H1 (cell line): Measurements from ENCODE around the gene JMJD1C. TPM values are rescaled to one million over a fixed set of nuclear protein-coding genes. Genes with fewer than 3 reads are reported as not detected.

Experiments
- CTCF ChIA-PET: fragments of 300-600 bp; sonication (Branson Sonifier 250); formaldehyde crosslinking; loops from one replicate; lab custom pipeline; 2021; ENCODE audit not compliant: partially characterized antibody; lab: Charles Lee
- POLR2A ChIA-PET: fragments of 300-600 bp; sonication (Branson Sonifier 250); formaldehyde crosslinking; loops from one replicate; lab custom pipeline; 2021; ENCODE audit warnings: inconsistent platforms; ENCODE audit not compliant: partially characterized antibody; lab: Charles Lee
- DNase-seq, 2 experiments: peaks; one replicate each; pipeline versions ENCODE4 v3.0.0 to v3.0.0-alpha.2; 2010 to 2022; ENCODE audit warnings: low spot score in 2 of 2, low read depth in 1 of 2, mixed read lengths in 1 of 2
- FAIRE-seq: peaks from 2 replicates; lab custom pipeline; 2011; peaks lifted over from hg19 to GRCh38; lab: Jason Lieb, UNC
- H2AFZ ChIP-seq: 2 replicates; pipeline ENCODE4 v1.8.1; 2012; ENCODE audit warnings: low read length, inconsistent platforms
- H2AK5ac ChIP-seq: 2 replicates; pipeline ENCODE4 v1.6.1; 2013; ENCODE audit warnings: low read depth, low read length
- H2BK120ac ChIP-seq: replicated peaks from 2 replicates; pipeline ENCODE3; 2013; ENCODE audit warnings: low read depth, low read length, inconsistent platforms
- H2BK12ac ChIP-seq: 2 replicates; pipeline ENCODE4 v1.6.1; 2013; ENCODE audit warnings: low read depth, low read length
- H2BK15ac ChIP-seq: 2 replicates; pipeline ENCODE4 v1.6.1; 2013; ENCODE audit warnings: low read length
- H2BK20ac ChIP-seq: 2 replicates; pipeline ENCODE4 v1.6.1; 2013; ENCODE audit warnings: low read length
- H2BK5ac ChIP-seq: 2 replicates; pipeline ENCODE4 v1.6.1; 2013; ENCODE audit warnings: low read depth, low read length
- H3K14ac ChIP-seq: 2 replicates; pipeline ENCODE4 v1.6.1; 2013; ENCODE audit warnings: inconsistent platforms; ENCODE audit not compliant: insufficient read length
- H3K18ac ChIP-seq: 2 replicates; pipeline ENCODE4 v1.6.1; 2013; ENCODE audit warnings: low read length; ENCODE audit errors: extremely low read depth
- H3K23ac ChIP-seq: 2 replicates; pipeline ENCODE4 v1.6.1; 2013; ENCODE audit warnings: inconsistent platforms; ENCODE audit not compliant: insufficient read length
- H3K23me2 ChIP-seq: 2 replicates; pipeline ENCODE4 v1.6.1; 2013; ENCODE audit warnings: low read depth, low read length
- H3K27ac ChIP-seq: 2 replicates; pipeline ENCODE4 v1.6.1; 2011; ENCODE audit warnings: low read depth, low read length, inconsistent platforms
- H3K27me3 ChIP-seq, 4 experiments: replicated peaks in 1 of 4; 1 replicate in 1 of 4; 2 replicates in 3 of 4; pipeline versions ENCODE4 v1.6.1 to v1.8.1; 2011 to 2013; ENCODE audit warnings: low read length in 3 of 4, mild to moderate bottlenecking in 3 of 4, inconsistent platforms in 2 of 4, mixed read lengths in 2 of 4, moderate library complexity in 1 of 4; ENCODE audit not compliant: control insufficient read depth in 3 of 4, insufficient read depth in 3 of 4; ENCODE audit errors: extremely low read depth in 1 of 4
- H3K36me3 ChIP-seq, 4 experiments: 2 replicates each; pipeline versions ENCODE4 v1.6.1 to v1.8.1; 2011 to 2013; ENCODE audit warnings: mild to moderate bottlenecking in 4 of 4, low read length in 3 of 4, moderate library complexity in 2 of 4, control low read depth in 1 of 4, inconsistent platforms in 1 of 4; ENCODE audit not compliant: insufficient read depth in 4 of 4, control insufficient read depth in 2 of 4
- H3K4ac ChIP-seq: replicated peaks from 2 replicates; pipeline ENCODE3; 2013; ENCODE audit warnings: low read length, low read depth, mixed read lengths, inconsistent platforms; ENCODE audit not compliant: insufficient read length
- H3K4me1 ChIP-seq, 4 experiments: replicated peaks in 1 of 4; 1 replicate in 1 of 4; 2 replicates in 3 of 4; pipeline versions ENCODE4 v1.6.1 to v1.8.1; 2011 to 2013; ENCODE audit warnings: low read length in 3 of 4, inconsistent platforms in 2 of 4, mixed read lengths in 1 of 4; ENCODE audit not compliant: insufficient read depth in 4 of 4, control insufficient read depth in 3 of 4
- H3K4me2 ChIP-seq, 2 experiments: 2 replicates each; pipeline versions ENCODE4 v1.6.1 to v1.8.1; 2011 to 2013; ENCODE audit warnings: low read depth in 2 of 2, low read length in 2 of 2, control low read depth in 1 of 2, inconsistent platforms in 1 of 2, mild to moderate bottlenecking in 1 of 2; ENCODE audit not compliant: insufficient read depth in 1 of 2
- H3K4me3 ChIP-seq, 4 experiments: fragments of 200-600, 300-600 bp in 1 of 4; sonication (generic), shearing (Covaris generic), sonication (Bioruptor Twin) in 1 of 4; 2 replicates each; pipeline versions ENCODE4 v1.5.1 to v1.8.1; 2011 to 2016; ENCODE audit warnings: low read length in 4 of 4, low read depth in 3 of 4, control low read depth in 2 of 4, inconsistent platforms in 2 of 4, mild to moderate bottlenecking in 2 of 4, mixed read lengths in 1 of 4, moderate library complexity in 1 of 4; ENCODE audit not compliant: insufficient read depth in 2 of 4; ENCODE audit errors: extremely low read depth in 1 of 4
- H3K56ac ChIP-seq: replicated peaks from 2 replicates; pipeline ENCODE3; 2013; ENCODE audit warnings: low read depth, mild to moderate bottlenecking, mixed read lengths, low read length, inconsistent platforms; ENCODE audit not compliant: insufficient read length
- H3K79me1 ChIP-seq: 2 replicates; pipeline ENCODE4 v1.6.1; 2013; ENCODE audit warnings: low read depth, low read length, control low read depth
- H3K79me2 ChIP-seq, 2 experiments: 2 replicates each; pipeline versions ENCODE4 v1.6.1 to v1.8.1; 2012 to 2013; ENCODE audit warnings: low read length in 2 of 2, mild to moderate bottlenecking in 2 of 2, inconsistent platforms in 1 of 2; ENCODE audit not compliant: insufficient read depth in 2 of 2, control insufficient read depth in 1 of 2
- H3K9ac ChIP-seq, 4 experiments: replicated peaks in 1 of 4; 1 replicate in 1 of 4; 2 replicates in 3 of 4; pipeline versions ENCODE4 v1.6.1 to v1.8.1; 2011 to 2013; ENCODE audit warnings: low read depth in 3 of 4, low read length in 3 of 4, control low read depth in 2 of 4, mild to moderate bottlenecking in 2 of 4, moderate library complexity in 2 of 4, inconsistent platforms in 1 of 4; ENCODE audit errors: extremely low read depth in 1 of 4
- H3K9me3 ChIP-seq, 2 experiments: 2 replicates each; pipeline versions ENCODE4 v1.6.1 to v1.8.1; 2012 to 2013; ENCODE audit warnings: mild to moderate bottlenecking in 2 of 2, moderate library complexity in 2 of 2, control low read depth in 1 of 2, inconsistent platforms in 1 of 2, low read depth in 1 of 2, low read length in 1 of 2, mixed read lengths in 1 of 2; ENCODE audit not compliant: insufficient read depth in 2 of 2
- H4K20me1 ChIP-seq, 2 experiments: replicated peaks in 1 of 2; 2 replicates each; pipeline versions ENCODE3 to v1.8.1; 2011 to 2013; ENCODE audit warnings: inconsistent platforms in 2 of 2, low read length in 2 of 2, mild to moderate bottlenecking in 1 of 2; ENCODE audit not compliant: insufficient read depth in 2 of 2, control insufficient read depth in 1 of 2
- H4K5ac ChIP-seq: 2 replicates; pipeline ENCODE4 v1.6.1; 2013; ENCODE audit warnings: low read length, low read depth, mixed read lengths, inconsistent platforms; ENCODE audit not compliant: insufficient read length
- H4K8ac ChIP-seq: 2 replicates; pipeline ENCODE4 v1.8.0; 2013; ENCODE audit warnings: mild to moderate bottlenecking, moderate library complexity, low read length, inconsistent platforms; ENCODE audit not compliant: insufficient read depth; ENCODE audit errors: extremely low read depth
- H4K91ac ChIP-seq: replicated peaks from 2 replicates; pipeline ENCODE3; 2013; ENCODE audit warnings: low read length, mixed read lengths, inconsistent platforms; ENCODE audit not compliant: insufficient read length
- ATF2 ChIP-seq: IDR thresholded peaks from 2 replicates; pipeline ENCODE4 v1.6.1; 2012; ENCODE audit warnings: low read length, inconsistent platforms
- CBX5 ChIP-seq: fragments of 300-800, 300-1000 bp; sonication (generic); IDR thresholded peaks from 2 replicates; pipeline ENCODE4 v1.7.1; 2016; ENCODE audit warnings: antibody characterized with exemption, low read length, low read depth
- E2F6 ChIP-seq: IDR thresholded peaks from 2 replicates; pipeline ENCODE4 v1.6.1; 2012; ENCODE audit warnings: inconsistent platforms
- PHF8 ChIP-seq: fragments of 200-600 bp; sonication (generic); conservative IDR thresholded peaks from 2 replicates; pipeline ENCODE4 v1.7.1; 2012; ENCODE audit warnings: low read depth, mild to moderate bottlenecking, inconsistent platforms, low read length, moderate library complexity
- SP2 ChIP-seq: IDR thresholded peaks from 2 replicates; pipeline ENCODE4 v1.6.1; 2012; ENCODE audit warnings: mild to moderate bottlenecking, low read length, inconsistent platforms
- TAF1 ChIP-seq: IDR thresholded peaks from 2 replicates; pipeline ENCODE4 v1.6.1; 2011; ENCODE audit warnings: mild to moderate bottlenecking, low read depth, low read length
- WGBS, 2 experiments: shearing (Covaris generic) in 1 of 2; methylation state at CpG; one replicate each; pipeline versions ENCODE4 v1.1.6 to v1.1.7; 2013 to 2015; ENCODE audit warnings: low lambda C conversion rate in 2 of 2, mixed read lengths in 2 of 2, inconsistent platforms in 1 of 2, low coverage in 1 of 2, missing lambda C conversion rate in 1 of 2; ENCODE audit not compliant: insufficient replicate concordance in 2 of 2, insufficient coverage in 1 of 2, insufficient read length in 1 of 2; ENCODE audit errors: extremely low coverage in 1 of 2, missing lambda C conversion rate in 1 of 2; 5-methylcytosine and 5-hydroxymethylcytosine counted together
- polyA plus RNA-seq, 7 experiments: library from polyadenylated mRNA; depleted of rRNA in 3 of 7; stranded (reverse) in 5 of 7; unstranded in 2 of 7; fragments of >200 nt in 5 of 7; fragments of 200-250 nt in 2 of 7; gene quantifications; 1 replicate in 5 of 7; 2 replicates in 1 of 7; 4 replicates in 1 of 7; pipeline versions ENCODE4 v1.2.1 to v1.2.3, GENCODE V29; 2011 to 2013; ENCODE audit warnings: missing spikeins in 2 of 7, mixed read lengths in 2 of 7
- total RNA-seq: library from RNA; stranded (reverse); fragmentation: NEBNext Ultra II Directional; extraction: Animal tissue kit (Norgen Biotek cat#: 25700); gene quantifications from 2 replicates; pipeline ENCODE4 v1.2.1, GENCODE V29; 2021

Gene JMJD1C
- total and polyA plus RNA-seq, 2 of the 8 experiments (the other 6 are each of a cell fraction or from before 2014, with no cell fraction given): 54.5 to 210 TPM

- Histone ChIP-seq H2BK20ac (no peak overlapping the region), H3K79me1 (no peaks in the 10 kb centered on the region), H3K4me3 (no peak overlapping the region), H4K8ac (no peak overlapping the region), H3K4me2 (no peak overlapping the region), H3K4me1 (no peaks in the 10 kb centered on the region), H3K27me3 (no peaks in the 10 kb centered on the region), H3K18ac (no peak overlapping the region), H3K79me2 (peaks cover 0 to 40% of the 10 kb centered on the region in 2 experiments; a peak in 2 of 4 replicates), H2BK120ac (no peak overlapping the region), H2BK15ac (no peak overlapping the region), H3K9ac (no peak overlapping the region), H3K27ac (no peak overlapping the region), H3K9me3 (no peaks in the 10 kb centered on the region), H3K23me2 (no peaks in the 10 kb centered on the region), H4K5ac (no peak overlapping the region), H3K23ac (no peak overlapping the region), H2BK12ac (no peak overlapping the region), H3K4ac (no peak overlapping the region), H3K14ac (no peak overlapping the region), H3K56ac (no peak overlapping the region), H4K20me1 (no peaks in the 10 kb centered on the region), H3K36me3 (no peaks in the 10 kb centered on the region), H4K91ac (no peak overlapping the region), H2BK5ac (no peak overlapping the region), H2AFZ (no peak overlapping the region), H2AK5ac (no peak overlapping the region)
- CTCF ChIA-PET: interaction anchor here (0.7 kb wide), 1 partner anchor 718 kb away, joined by 4 read pairs; no protein-coding TSS in a partner anchor
- no peak for DNase-seq
- POLR2A ChIA-PET: interaction anchor here (1.1 kb wide), 1 partner anchor 69 kb away, joined by 3 read pairs; no protein-coding TSS in a partner anchor
- 84% methylated on average over 3 of the region's 4 CpGs; no CpG with 5 or more reads in 1 of the 2 experiments for WGBS, 2 experiments
- no peak for FAIRE-seq
- TF ChIP-seq SP2: no peak
- no peak for TF ChIP-seq PHF8
- no peak for TF ChIP-seq CBX5
- TF ChIP-seq TAF1: no peak
- TF ChIP-seq E2F6: no peak
- no peak for TF ChIP-seq ATF2
Observed at GRCh38 chr10:63337455-63338251, 128.1 kb downstream of the JMJD1C start.
